ENCODE measurements around the gene DDX51.

DNA sequence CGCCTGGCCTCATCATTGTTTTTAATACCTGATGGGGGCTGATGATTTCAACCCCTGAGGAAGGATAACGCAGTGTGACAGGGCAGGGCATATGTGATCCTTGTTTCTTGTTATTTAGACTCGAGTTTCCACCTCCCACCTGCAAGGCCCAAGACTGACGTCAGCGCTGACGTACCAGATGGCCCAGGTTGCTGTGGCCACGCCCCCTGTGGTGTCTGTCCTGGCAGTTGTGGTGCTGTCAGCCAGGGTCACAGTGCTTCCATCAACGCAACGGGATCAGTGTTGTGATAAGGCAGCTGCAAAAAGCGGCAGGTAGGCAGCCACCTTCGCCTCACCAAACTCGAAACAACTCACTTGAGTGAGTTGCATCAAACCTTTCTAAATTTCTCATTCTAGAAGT lies 18.4 kb downstream of the DDX51 start:
- TF ChIP-seq, protein P1, sequence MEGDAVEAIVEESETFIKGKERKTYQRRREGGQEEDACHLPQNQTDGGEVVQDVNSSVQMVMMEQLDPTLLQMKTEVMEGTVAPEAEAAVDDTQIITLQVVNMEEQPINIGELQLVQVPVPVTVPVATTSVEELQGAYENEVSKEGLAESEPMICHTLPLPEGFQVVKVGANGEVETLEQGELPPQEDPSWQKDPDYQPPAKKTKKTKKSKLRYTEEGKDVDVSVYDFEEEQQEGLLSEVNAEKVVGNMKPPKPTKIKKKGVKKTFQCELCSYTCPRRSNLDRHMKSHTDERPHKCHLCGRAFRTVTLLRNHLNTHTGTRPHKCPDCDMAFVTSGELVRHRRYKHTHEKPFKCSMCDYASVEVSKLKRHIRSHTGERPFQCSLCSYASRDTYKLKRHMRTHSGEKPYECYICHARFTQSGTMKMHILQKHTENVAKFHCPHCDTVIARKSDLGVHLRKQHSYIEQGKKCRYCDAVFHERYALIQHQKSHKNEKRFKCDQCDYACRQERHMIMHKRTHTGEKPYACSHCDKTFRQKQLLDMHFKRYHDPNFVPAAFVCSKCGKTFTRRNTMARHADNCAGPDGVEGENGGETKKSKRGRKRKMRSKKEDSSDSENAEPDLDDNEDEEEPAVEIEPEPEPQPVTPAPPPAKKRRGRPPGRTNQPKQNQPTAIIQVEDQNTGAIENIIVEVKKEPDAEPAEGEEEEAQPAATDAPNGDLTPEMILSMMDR (conservative IDR thresholded peaks at IDR 0.05; ENCODE audit: low read depth, low read length): no peak
- TF ChIP-seq EZH2phosphoT487 (IDR thresholded peaks at IDR 0.05; ENCODE audit: borderline replicate concordance, low read length): no peak

All from PC-3 (cell line).